ENCODE data around the gene TEX26. TPM values are rescaled to one million over a fixed set of nuclear protein-coding genes. Genes with fewer than 3 reads are reported as not detected.

Gene TEX26
- total RNA-seq, 4 donors from 2014 or later: 0.69 to 0.97 TPM; not detected in 2

DNA sequence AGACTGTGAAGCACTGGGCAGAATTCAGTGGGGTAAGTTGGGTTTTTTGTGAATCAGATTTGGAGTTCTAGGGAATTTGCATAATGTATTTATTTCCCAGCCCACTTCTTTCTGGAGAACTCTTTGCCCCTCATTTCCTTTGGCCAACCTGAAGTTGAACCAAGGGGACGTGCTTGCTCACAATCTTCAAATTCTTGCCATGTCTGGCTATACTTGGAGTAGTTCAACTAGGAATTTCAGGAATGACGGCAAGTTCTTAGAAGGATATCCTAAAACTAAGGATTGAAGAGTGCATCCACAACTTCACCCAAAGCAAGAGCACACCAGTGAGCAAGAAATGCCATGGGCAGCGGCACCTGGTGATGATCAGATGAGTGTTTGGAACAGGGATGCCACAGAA lies 88.5 kb downstream of the TEX26 start:
- WGBS: 69% methylated on average over 3 of the region's 3 CpGs
- Histone ChIP-seq H3K27me3 (no peaks in the 10 kb centered on the region), H3K4me1 (no peaks in the 10 kb centered on the region), H3K27ac (replicated peaks in 1 of 4) (no peak overlapping the region), H3K4me3 (no peak overlapping the region), H3K36me3 (no peaks in the 10 kb centered on the region), H3K9me3 (no peaks in the 10 kb centered on the region)
- TF ChIP-seq POLR2AphosphoS5 (IDR thresholded peaks at IDR 0.05) (no peak), EP300 (IDR thresholded peaks at IDR 0.05) (no peak)
- DNase-seq (ENCODE audit: extremely low spot score): no peak
- intact Hi-C loops (cut with DNase I): no loop called here

DNA sequence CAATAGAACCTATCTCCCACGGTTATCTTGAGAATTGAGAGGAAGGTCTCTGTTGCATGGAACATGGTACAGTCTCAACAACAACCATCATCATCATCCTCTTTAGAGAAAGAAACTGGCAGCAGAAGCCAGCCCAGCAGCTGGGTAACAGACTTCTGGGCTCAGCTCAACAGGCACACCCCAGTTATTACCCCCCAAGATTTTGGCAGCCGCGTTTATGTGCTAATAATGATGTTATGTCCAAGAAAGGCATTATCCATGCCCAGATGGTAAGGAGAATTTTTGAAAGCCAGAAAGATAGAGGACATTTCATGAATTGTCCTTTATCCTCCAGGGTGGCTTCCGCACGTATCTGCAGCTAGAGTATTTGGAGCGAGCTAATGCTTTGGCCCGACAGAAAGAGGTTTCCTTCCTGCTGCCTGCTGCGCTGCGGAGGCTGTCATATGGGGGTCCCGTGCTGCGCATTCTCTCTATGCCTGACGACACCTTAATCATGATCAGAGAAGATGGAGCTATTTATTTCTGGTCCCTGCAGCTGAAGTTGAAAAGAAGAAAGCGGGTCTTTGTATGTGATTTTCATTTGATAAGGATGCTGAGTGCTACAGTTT lies 89.9 kb downstream of the TEX26 start:
- H3K27me3 ChIP-seq: no peaks in the 10 kb centered on the region
- no peaks in the 10 kb centered on the region for H3K9me3 ChIP-seq
- no peak overlapping the region for H3K4me3 ChIP-seq
- no peak overlapping the region for H3K27ac ChIP-seq (replicated peaks in 1 of 4)
- no peak for DNase-seq (ENCODE audit: extremely low spot score)
- intact Hi-C loops (cut with DNase I): no loop called here
- 70% methylated on average over 13 of the region's 13 CpGs for WGBS
- no peak for TF ChIP-seq POLR2AphosphoS5 (IDR thresholded peaks at IDR 0.05)
- TF ChIP-seq POLR2A (IDR thresholded peaks at IDR 0.05; ENCODE audit: low read depth): no peak
- TF ChIP-seq, protein P1, sequence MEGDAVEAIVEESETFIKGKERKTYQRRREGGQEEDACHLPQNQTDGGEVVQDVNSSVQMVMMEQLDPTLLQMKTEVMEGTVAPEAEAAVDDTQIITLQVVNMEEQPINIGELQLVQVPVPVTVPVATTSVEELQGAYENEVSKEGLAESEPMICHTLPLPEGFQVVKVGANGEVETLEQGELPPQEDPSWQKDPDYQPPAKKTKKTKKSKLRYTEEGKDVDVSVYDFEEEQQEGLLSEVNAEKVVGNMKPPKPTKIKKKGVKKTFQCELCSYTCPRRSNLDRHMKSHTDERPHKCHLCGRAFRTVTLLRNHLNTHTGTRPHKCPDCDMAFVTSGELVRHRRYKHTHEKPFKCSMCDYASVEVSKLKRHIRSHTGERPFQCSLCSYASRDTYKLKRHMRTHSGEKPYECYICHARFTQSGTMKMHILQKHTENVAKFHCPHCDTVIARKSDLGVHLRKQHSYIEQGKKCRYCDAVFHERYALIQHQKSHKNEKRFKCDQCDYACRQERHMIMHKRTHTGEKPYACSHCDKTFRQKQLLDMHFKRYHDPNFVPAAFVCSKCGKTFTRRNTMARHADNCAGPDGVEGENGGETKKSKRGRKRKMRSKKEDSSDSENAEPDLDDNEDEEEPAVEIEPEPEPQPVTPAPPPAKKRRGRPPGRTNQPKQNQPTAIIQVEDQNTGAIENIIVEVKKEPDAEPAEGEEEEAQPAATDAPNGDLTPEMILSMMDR (IDR thresholded peaks at IDR 0.05): no peak
- TF ChIP-seq EP300 (IDR thresholded peaks at IDR 0.05): no peak
- no peaks in the 10 kb centered on the region for H3K36me3 ChIP-seq
- H3K4me1 ChIP-seq: no peaks in the 10 kb centered on the region

DNA sequence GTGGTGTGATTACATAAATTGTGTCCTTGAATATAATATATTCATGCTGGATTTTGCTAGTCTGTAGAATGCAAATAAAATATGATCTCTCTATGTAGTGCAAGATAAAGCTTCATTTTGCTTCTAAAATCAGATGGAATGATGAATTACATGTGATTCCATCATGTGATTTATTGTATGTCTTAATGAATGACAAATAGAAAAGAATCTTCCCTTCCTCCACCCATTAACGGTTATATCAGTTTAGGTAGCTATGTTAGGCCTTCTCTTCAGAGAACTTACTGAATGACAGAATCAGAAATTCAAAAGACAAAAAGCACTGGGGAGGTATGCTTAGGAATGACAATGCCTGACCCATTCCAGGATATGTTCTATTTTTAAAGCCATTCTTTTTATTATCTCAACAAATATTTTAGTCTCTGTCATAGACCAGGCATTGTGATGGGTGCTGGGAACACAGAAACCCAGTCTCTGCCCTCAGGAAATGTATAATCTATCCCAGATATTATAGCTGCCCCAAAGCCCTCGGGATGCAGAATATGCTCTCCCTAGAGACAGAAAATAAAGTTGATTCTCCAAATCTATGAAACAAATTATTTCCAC lies 90.6 kb downstream of the TEX26 start:
- Histone ChIP-seq H3K36me3 (no peaks in the 10 kb centered on the region), H3K27me3 (no peaks in the 10 kb centered on the region), H3K4me1 (no peaks in the 10 kb centered on the region), H3K4me3 (no peak overlapping the region), H3K27ac (replicated peaks in 1 of 4) (no peak overlapping the region), H3K9me3 (no peaks in the 10 kb centered on the region)
- WGBS: 41% methylated on average over 2 of the region's 2 CpGs
- DNase-seq (ENCODE audit: extremely low spot score): no peak
- intact Hi-C loops (cut with DNase I): no loop called here
- TF ChIP-seq, protein P1 (IDR thresholded peaks at IDR 0.05): no peak
- TF ChIP-seq EP300 (IDR thresholded peaks at IDR 0.05) (no peak), POLR2AphosphoS5 (IDR thresholded peaks at IDR 0.05) (no peak), POLR2A (IDR thresholded peaks at IDR 0.05; ENCODE audit: low read depth) (no peak)

Other genes with a start within 250 kb of the TEX26 start
- gene ALOX5AP, start 197.1 kb upstream of the TEX26 start, total RNA-seq: 10 to 100 TPM; 14.8 to 48.2 (median 17.2) TPM
- gene MEDAG, start 26.4 kb upstream of the TEX26 start, total RNA-seq: 100 to 1,000 TPM in 1 of 4 donors, 10 to 100 TPM in 3; 20.3 to 126 (median 31.7) TPM
- 10 to 100 TPM; 33.4 to 48.2 (median 42.1) TPM for gene HSPH1, start 229.2 kb downstream of the TEX26 start, total RNA-seq

All from esophagus muscularis mucosa (tissue), 4 donors.